Stomach (tissue), 4 donors: ENCODE results near the gene ZNF57.

Source experiments
- CTCF ChIP-seq, 7 experiments: fragments of 450-650 bp in 4 of 7; fragments of 200-600 bp in 3 of 7; sonication (generic) in 3 of 7; IDR thresholded peaks; one replicate each; pipeline ENCODE4 v1.5.1; 2016 to 2019; ENCODE audit warnings: antibody characterized with exemption in 7 of 7, control low read depth in 2 of 7, mild to moderate bottlenecking in 1 of 7
- POLR2A ChIP-seq, 4 donors: fragments of 450-650 bp; IDR thresholded peaks; one replicate each; pipeline ENCODE4 v1.6.1; 2016; ENCODE audit warnings: antibody characterized with exemption in 4 of 4, control low read depth in 2 of 4, mild to moderate bottlenecking in 1 of 4, moderate library complexity in 1 of 4
- POLR2AphosphoS5 ChIP-seq, 3 donors: sonication (generic); formaldehyde crosslinking; IDR thresholded peaks; one replicate each; pipeline ENCODE4 v1.6.1; 2016; ENCODE audit warnings: antibody characterized with exemption in 3 of 3

GRCh38 chr19:2945575-2946184, 45.0 kb downstream of the ZNF57 start:
- no peak for TF ChIP-seq CTCF (IDR thresholded peaks at IDR 0.05)
- TF ChIP-seq POLR2A (IDR thresholded peaks at IDR 0.05): no peak
- TF ChIP-seq POLR2AphosphoS5 (IDR thresholded peaks at IDR 0.05): no peak
